GM20000 (cell line): ENCODE results near the gene TUBB3.
"Not testable (repeated sequence)": the region's sequence is repeated elsewhere in the genome, so short reads cannot be mapped to it uniquely, and the experiment has no call there.

Experiments used
- DNase-seq: peaks from one replicate; pipeline ENCODE4 v3.0.0; 2012; ENCODE audit warnings: low spot score
- TF ChIP-seq, protein P1 (sequence below): IDR thresholded peaks from 2 replicates; pipeline ENCODE4 v1.5.1; 2012; ENCODE audit warnings: mild to moderate bottlenecking, control low read depth; ENCODE audit errors: extremely low read depth, missing control alignments

Gene TUBB3

DNA sequence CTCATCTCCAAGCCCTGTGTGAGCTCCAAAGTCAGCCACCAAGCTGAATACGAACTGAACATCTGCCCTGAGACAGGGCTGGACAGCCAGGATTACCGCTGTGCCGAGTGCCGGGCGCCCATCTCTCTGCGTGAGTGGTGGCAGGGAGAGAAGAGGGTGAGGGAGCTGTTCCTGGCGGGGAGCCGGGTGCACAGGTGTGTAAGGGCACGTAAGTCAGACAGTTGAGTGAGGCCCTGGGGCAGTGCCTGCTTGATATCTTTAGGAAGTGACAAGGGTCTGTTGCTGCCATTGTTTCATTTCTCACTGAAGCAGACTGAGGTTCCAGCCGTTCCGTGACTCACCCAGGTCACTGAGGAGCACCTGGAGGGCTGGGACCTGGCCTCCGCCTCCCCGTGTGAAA is 37.8 kb downstream of the TUBB3 start:
- TF ChIP-seq, protein P1, sequence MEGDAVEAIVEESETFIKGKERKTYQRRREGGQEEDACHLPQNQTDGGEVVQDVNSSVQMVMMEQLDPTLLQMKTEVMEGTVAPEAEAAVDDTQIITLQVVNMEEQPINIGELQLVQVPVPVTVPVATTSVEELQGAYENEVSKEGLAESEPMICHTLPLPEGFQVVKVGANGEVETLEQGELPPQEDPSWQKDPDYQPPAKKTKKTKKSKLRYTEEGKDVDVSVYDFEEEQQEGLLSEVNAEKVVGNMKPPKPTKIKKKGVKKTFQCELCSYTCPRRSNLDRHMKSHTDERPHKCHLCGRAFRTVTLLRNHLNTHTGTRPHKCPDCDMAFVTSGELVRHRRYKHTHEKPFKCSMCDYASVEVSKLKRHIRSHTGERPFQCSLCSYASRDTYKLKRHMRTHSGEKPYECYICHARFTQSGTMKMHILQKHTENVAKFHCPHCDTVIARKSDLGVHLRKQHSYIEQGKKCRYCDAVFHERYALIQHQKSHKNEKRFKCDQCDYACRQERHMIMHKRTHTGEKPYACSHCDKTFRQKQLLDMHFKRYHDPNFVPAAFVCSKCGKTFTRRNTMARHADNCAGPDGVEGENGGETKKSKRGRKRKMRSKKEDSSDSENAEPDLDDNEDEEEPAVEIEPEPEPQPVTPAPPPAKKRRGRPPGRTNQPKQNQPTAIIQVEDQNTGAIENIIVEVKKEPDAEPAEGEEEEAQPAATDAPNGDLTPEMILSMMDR = no peak
- DNase-seq = no peak

DNA sequence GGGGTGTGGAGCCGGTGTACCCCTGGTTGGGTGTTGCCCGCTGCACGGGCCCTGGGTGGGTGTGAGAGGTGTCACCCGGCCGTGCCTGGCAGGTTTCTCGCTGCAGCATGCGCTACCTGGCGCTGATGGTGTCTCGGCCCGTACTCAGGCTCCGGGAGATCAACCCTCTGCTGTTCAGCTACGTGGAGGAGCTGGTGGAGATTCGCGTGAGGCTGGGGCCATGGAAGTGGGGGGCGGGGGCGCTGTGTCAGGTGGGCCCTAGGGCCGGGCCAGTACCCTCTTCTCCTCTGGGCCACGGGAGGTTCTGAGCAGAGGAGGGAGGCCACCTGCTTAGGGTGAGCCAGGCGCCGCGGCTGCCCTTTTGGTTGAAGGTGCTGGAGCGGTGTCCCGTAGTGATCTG is 38.8 kb downstream of the TUBB3 start:
- TF ChIP-seq, protein P1 = no peak
- DNase-seq = no peak

DNA sequence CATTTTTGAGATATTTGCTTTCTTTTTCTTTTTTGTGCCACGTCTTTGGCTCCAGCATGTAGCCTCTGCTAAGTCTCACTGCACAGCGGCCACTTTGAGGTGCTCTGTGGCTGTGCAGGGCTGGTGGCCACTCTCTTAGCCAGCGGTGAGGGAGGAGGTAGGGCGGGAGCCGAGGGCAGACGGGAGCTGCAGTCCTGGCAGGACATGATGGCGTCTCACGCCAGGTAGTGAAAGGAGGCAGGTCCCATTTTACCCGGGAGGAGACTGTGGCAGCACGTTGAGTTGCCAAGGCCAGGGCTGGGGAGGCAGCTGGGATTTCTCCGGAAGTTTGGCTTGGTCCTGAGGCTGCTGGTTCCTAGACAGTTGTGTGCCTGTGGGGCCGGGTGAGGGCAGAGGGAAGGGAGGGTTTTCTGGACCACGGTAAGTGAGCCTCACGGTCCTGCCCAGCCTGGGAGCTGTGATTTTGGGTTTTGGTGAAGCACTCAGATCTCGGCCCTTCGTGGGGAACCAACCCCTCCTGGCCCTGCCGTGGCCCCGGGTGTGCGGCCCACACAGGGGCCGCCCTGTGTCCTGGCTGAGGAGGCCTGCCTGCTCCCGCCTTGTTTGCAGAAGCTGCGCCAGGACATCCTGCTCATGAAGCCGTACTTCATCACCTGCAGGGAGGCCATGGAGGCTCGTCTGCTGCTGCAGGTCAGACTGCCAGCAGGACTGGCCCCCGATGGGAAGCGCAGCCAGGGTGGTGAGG is 39.8 kb downstream of the TUBB3 start:
- DNase-seq = no peak

DNA sequence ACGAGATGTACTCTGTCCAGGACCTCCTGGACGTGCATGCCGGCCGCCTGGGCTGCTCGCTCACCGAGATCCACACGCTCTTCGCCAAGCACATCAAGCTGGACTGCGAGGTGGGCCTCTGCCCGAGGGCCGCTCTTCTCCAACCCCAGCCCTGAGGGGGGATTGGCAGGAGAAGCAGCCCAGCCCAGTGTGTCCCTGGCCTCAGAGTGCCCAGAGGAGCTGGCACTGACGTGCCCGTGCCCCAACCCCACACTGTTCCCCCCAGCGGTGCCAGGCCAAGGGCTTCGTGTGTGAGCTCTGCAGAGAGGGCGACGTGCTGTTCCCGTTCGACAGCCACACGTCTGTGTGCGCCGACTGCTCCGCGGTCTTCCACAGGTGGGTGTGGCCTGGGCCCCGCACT is 41.1 kb downstream of the TUBB3 start:
- TF ChIP-seq, protein P1 = no peak
- DNase-seq = no peak

More for the DNA sequence above, 39.8 kb downstream of the TUBB3 start:
- TF ChIP-seq, protein P1 = no peak

DNA sequence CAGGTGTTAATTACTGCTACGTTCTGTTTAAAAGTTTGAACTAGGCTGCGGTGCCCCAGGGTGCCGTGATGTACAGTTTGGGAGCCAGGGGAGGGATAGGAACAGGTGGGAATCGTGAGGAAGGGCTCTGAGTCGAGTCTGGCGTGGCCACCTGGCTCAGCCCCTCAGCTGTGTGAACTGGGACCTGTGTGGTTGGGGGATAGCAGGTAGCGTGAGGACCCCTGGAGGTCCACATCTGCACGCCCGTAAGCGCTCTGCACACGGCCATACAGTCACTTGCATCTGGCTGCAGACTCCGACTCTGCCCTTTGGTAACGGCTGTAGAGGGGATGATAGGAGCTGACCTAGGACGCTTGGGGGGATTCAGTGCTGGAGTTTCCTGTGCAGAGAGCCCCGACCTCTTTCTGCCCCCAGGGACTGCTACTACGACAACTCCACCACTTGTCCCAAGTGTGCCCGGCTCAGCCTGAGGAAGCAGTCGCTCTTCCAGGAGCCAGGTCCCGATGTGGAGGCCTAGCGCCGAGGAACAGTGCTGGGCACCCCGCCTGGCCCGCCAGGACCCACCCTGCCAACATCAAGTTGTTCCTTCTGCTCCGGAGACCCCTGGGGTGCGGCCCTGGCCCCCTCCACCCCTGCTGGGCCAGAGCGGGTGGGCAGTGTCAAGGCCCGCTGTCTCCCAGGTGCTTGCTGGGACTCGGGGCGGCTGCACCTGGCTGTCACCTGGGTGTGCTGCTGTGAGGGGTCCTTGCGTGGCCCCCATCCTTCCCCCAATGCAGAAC is 42.5 kb downstream of the TUBB3 start:
- TF ChIP-seq, protein P1 = no peak
- DNase-seq = no peak

DNA sequence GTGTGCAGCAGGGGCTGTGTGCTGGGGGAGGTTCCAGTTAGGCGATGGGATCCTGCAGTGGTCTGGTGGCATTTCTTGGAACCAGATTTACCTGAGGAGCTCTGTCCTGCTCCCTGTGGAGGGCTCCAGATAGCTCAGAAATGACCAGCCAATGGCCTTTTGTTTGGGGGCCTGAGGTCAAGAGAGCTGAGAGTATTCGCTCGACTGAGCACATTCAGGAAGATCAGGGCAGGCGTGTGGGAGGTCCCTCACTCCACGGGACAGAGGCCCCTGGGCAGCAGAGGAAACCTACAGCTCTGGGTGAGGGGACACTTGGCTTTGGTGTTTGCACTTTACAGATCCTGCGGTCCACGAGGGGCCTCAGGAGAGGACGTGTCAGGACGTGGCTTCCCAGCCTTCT is 43.6 kb downstream of the TUBB3 start:
- DNase-seq = no peak
- TF ChIP-seq, protein P1 = no peak

DNA sequence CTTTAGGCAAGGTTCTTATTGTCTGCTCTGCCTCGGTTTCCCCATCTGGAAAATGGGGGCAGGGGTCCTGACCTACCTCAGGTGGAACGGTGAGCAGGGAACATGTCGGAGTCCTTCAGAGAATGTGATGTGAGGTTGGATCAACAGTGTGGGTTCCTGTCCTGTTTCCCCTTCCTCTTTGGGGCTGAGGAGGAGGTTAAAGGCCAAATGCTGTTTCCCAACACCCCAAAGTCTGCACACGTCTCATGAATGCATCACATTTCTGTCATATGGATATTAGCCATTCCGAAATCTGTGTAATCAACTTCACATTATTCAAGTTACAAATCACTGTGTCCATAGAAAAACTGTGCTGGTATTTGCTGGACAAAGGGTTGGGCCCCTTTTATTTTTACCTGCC is 44.3 kb downstream of the TUBB3 start:
- not testable (repeated sequence) for DNase-seq

DNA sequence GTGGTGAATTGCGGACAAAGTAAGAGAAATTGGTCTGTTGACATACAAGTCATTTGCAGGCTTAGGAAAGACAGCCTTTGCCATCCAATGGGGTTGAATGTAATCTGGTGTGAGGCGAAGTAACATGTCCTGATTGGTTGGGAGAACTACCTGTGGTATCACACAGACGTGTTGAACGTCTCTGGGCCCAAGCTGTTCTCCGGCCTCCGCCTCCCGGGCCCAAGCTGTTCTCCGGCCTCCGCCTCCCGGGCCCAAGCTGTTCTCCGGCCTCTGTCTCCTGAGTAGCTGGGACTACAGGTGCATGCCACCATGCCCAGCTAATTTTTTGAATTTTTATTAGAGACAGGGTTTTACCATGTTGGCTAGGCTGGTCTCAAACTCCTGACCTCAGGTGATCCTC is 44.9 kb downstream of the TUBB3 start:
- DNase-seq = not testable (repeated sequence)
